Transverse colon (tissue), 4 donors: ENCODE measurements around the gene KLHL36.

Experiments
- CTCF ChIP-seq, 5 experiments: fragments of 200-600 bp in 3 of 5; fragments of 450-650 bp in 2 of 5; sonication (generic) in 3 of 5; IDR thresholded peaks; 1 replicate in 2 of 5; 2 replicates in 3 of 5; pipeline ENCODE4 v1.5.1; 2016 to 2017; ENCODE audit warnings: antibody characterized with exemption in 5 of 5, inconsistent platforms in 3 of 5, mild to moderate bottlenecking in 2 of 5, moderate library complexity in 1 of 5
- POLR2A ChIP-seq: fragments of 450-650 bp; IDR thresholded peaks from one replicate; pipeline ENCODE4 v1.6.1; 2016; ENCODE audit warnings: antibody characterized with exemption, mild to moderate bottlenecking, moderate library complexity
- POLR2AphosphoS5 ChIP-seq, 3 donors: sonication (generic); formaldehyde crosslinking; IDR thresholded peaks; one replicate each; pipeline ENCODE4 v1.6.1; 2016; ENCODE audit warnings: antibody characterized with exemption in 3 of 3

DNA sequence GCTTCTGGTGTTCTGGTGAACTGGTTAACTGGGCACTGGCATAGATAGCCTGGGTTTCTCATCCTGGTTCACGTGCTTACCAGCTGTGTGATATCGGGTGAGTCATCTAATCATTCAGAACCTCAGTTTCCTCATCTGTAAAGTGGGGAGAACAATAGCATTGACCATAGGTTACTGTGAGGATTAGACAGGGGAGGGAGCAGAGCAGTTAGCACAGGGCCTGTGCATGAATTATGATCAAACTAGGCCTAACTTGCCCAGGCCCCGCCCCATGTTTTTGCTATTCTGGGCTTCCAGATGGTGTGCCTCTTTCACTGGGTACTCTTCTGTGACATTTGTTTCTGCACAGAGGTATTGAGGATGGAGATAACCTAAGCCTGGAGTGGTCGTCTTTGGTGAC lies 4.6 kb upstream of the KLHL36 start:
- TF ChIP-seq CTCF (IDR thresholded peaks at IDR 0.05) (no peak), POLR2A (no peak), POLR2AphosphoS5 (IDR thresholded peaks at IDR 0.05) (no peak)
